Measurements from ENCODE around the gene SYNC.
"Not testable (repeated sequence)": the region's sequence is repeated elsewhere in the genome, so short reads cannot be mapped to it uniquely, and the experiment has no call there.

Gene SYNC

GRCh38 chr1:32642292-32642827, 60.2 kb downstream of the SYNC start:
- ATAC-seq: not testable (repeated sequence)

DNA sequence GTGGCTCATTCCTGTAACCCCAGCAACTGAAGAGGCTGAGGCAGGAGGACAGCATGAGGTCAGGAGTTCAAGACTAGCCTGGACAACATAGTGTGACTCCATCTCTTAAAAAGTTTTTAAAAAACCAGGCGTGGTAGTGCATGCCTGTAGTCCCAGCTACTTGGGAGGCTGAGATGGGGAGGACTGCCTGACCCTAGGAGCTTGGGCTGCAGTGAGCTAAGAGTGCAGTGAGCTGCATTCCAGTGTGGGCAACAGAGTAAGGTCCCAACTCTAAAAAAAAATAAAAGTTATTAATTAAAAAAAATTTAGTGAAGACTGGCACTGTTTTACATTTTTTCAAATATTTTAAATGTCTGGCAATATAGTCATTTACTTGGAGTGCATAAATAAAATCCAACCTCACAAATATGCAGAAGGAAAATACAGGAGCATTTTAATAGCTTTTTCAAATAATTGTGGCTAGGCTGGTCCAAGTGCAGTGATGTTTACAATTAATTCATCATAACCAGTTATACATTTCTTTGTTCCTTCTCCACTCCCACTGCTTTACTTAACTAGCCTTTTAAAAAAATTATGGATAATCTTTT, 63.0 kb downstream of the SYNC start:
- no peak for ATAC-seq

GRCh38 chr1:32636914-32637645, 65.5 kb downstream of the SYNC start:
- ATAC-seq: no peak

DNA sequence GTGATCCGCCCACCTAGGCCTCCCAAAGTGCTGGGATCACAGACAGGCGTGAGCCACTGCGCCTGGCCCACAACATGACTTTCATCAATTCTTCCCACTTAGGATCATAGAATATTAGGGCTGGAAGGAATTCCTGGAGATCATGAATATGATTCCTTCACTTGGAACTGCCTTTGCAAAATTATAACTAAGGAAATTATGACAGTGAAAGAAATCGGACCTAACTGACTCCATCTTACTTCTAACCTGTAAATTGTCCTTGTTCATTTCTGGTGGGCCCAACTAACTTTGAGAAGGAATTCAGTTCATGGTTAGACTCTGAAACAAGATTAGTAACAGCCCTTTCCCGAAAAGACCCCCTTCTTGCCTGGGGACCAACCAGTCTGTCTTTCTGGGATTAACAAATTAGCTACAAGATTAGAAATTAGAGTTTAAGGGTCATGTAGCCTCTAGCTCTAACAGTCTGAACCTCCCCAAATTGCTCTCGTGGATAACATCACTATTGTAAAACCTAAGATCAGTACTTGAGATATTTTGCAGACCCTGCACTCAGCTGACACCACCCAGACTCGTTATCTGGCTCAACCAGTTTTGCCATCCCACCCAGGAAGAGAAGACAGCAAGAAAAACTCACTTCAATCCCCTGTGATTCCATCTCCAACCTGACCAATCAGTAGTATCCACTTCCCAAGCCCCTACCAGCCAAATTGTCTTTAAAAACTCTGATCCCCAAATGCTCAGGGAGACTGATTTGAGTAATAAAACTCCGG, 66.9 kb downstream of the SYNC start:
- ATAC-seq: no peak

DNA sequence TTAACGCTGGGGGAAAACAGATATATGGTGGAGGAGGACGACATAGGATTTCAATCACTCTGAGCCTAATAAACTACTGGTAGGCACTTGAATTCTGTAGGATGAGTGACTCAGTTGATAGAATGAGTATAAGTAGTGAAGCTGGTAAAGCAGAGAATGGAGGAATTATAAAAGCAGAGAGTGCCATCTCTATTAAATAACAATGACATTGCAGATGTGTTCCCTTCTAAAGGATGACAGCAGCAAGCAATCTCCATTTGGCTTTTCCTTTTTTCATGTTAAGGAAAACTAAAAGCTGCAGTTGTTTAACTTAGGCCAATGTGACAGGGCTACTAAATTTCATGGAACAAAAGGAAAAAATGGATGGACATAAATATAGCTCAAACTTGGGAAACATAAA, 69.7 kb downstream of the SYNC start:
- ATAC-seq: no peak

DNA sequence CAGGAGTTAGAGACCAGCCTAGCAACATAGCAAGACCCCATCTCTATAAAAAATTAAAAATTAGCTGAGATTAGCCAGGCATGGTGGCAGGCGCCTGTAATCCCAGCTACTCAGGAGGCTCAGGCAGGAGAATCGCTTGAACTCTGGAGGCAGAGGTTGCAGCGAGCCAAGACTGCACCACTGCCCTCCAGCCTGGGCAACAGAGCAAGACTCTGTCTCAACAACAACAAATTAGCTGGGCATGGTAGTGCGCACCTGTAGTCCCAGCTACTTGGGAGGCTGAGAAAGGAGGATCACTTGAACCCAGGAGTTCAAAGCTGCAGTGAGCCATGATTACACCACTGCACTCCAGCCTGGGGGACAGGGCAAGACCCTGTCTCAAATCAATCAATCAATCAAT, 72.4 kb downstream of the SYNC start:
- not testable (repeated sequence) for ATAC-seq
